Measurements from ENCODE around the gene STMN3. TPM values are rescaled to one million over a fixed set of nuclear protein-coding genes. Genes with fewer than 3 reads are reported as not detected.

The STMN3 gene
- total RNA-seq, 1 experiment from 2014 or later = 34.2 TPM

Small RNA genes within 50 kb of the gene (small RNA-seq; reads per million reads assigned to genes)
- gene TNFRSF6B = 0 reads per million in 2 experiments

Other genes starting within 250 kb of the STMN3 start
- gene KCNQ2, start 180.8 kb downstream of the STMN3 start, total RNA-seq (2014; rRNA removed; shearing (Covaris generic)) = 4.3 and 6.2 TPM in 2 replicates
- 31.7 and 32.6 TPM in 2 replicates for gene EEF1A2, start 154.3 kb downstream of the STMN3 start, total RNA-seq (2014; rRNA removed; shearing (Covaris generic))
- gene PPDPF, start 132.7 kb downstream of the STMN3 start, total RNA-seq (2014; rRNA removed; shearing (Covaris generic)) = 29.6 and 37.5 TPM in 2 replicates
- gene PTK6, start 116.0 kb downstream of the STMN3 start, total RNA-seq (2014; rRNA removed; shearing (Covaris generic)) = 0.19 TPM in 1 of 2 replicates, not detected in the other
- not detected in 2 replicates for gene SRMS, start 105.7 kb downstream of the STMN3 start, total RNA-seq (2014; rRNA removed; shearing (Covaris generic))
- gene FNDC11, start 99.3 kb downstream of the STMN3 start, total RNA-seq (2014; rRNA removed; shearing (Covaris generic)) = 0.05 TPM in 1 of 2 replicates, not detected in the other
- 20.7 and 21.7 TPM in 2 replicates for gene HELZ2, start 79.2 kb downstream of the STMN3 start, total RNA-seq (2014; rRNA removed; shearing (Covaris generic))
- gene GMEB2, start 26.3 kb downstream of the STMN3 start, total RNA-seq (2014; rRNA removed; shearing (Covaris generic)) = 8.5 and 10.5 TPM in 2 replicates
- 8.4 and 12.5 TPM in 2 replicates for gene RTEL1, start 4.9 kb upstream of the STMN3 start, total RNA-seq (2014; rRNA removed; shearing (Covaris generic))
- gene TNFRSF6B, start 43.2 kb upstream of the STMN3 start, total RNA-seq (2014; rRNA removed; shearing (Covaris generic)) = 1.5 and 1.6 TPM in 2 replicates
- gene ARFRP1, start 54.6 kb upstream of the STMN3 start, total RNA-seq (2014; rRNA removed; shearing (Covaris generic)) = 18.9 and 25.5 TPM in 2 replicates
- 23.4 and 24.4 TPM in 2 replicates for gene ZGPAT, start 54.6 kb upstream of the STMN3 start, total RNA-seq (2014; rRNA removed; shearing (Covaris generic))
- 2.1 and 3.3 TPM in 2 replicates for gene LIME1, start 83.2 kb upstream of the STMN3 start, total RNA-seq (2014; rRNA removed; shearing (Covaris generic))
- gene SLC2A4RG, start 86.4 kb upstream of the STMN3 start, total RNA-seq (2014; rRNA removed; shearing (Covaris generic)) = 11.3 and 11.4 TPM in 2 replicates
- 1.0 and 1.6 TPM in 2 replicates for gene ZBTB46, start 177.8 kb upstream of the STMN3 start, total RNA-seq (2014; rRNA removed; shearing (Covaris generic))
- not detected in 2 replicates for gene ABHD16B, start 208.1 kb upstream of the STMN3 start, total RNA-seq (2014; rRNA removed; shearing (Covaris generic))
- 74.4 and 76.4 TPM in 2 replicates for gene TPD52L2, start 211.8 kb upstream of the STMN3 start, total RNA-seq (2014; rRNA removed; shearing (Covaris generic))
- gene DNAJC5, start 241.7 kb upstream of the STMN3 start, total RNA-seq (2014; rRNA removed; shearing (Covaris generic)) = 52.7 and 58.1 TPM in 2 replicates